Neural cell (in vitro differentiated cells): ENCODE measurements around the gene SLCO2A1. TPM values are rescaled to one million over a fixed set of nuclear protein-coding genes. Genes with fewer than 3 reads are reported as not detected.

Source experiments
- H2AFZ ChIP-seq: fragments of 200-600, 300-800 bp; sonication (generic), shearing (Covaris generic); 2 replicates; pipeline ENCODE4 v1.6.0; 2014; ENCODE audit warnings: low read depth, mild to moderate bottlenecking, antibody characterized with exemption, low read length, moderate library complexity
- H3F3A ChIP-seq: fragments of 200-600 bp; shearing (Covaris generic); 2 replicates; pipeline ENCODE4 v1.6.1; 2016; ENCODE audit warnings: mild to moderate bottlenecking, moderate library complexity, mixed read lengths, antibody characterized with exemption, low read length; ENCODE audit not compliant: insufficient read depth, poor library complexity, severe bottlenecking
- H3K27ac ChIP-seq: fragments of 200-600, 300-800 bp; sonication (generic), shearing (Covaris generic); 2 replicates; pipeline ENCODE4 v1.5.1; 2014; ENCODE audit warnings: mild to moderate bottlenecking, low read length, moderate library complexity
- H3K27me3 ChIP-seq: fragments of 300-800, 200-600 bp; sonication (generic), shearing (Covaris generic); 2 replicates; pipeline ENCODE4 v1.6.0; 2014; ENCODE audit warnings: mild to moderate bottlenecking, low read depth, low read length, moderate library complexity; ENCODE audit not compliant: insufficient read depth
- H3K36me3 ChIP-seq: fragments of 300-800, 200-600 bp; sonication (generic), shearing (Covaris generic); 2 replicates; pipeline ENCODE4 v1.5.1; 2014; ENCODE audit warnings: mild to moderate bottlenecking, antibody characterized with exemption, low read length, moderate library complexity; ENCODE audit not compliant: insufficient read depth
- H3K4me2 ChIP-seq: fragments of 300-800, 200-600 bp; sonication (generic), shearing (Covaris generic); 2 replicates; pipeline ENCODE4 v1.6.0; 2014; ENCODE audit warnings: mild to moderate bottlenecking, low read length
- H3K4me3 ChIP-seq: fragments of 300-800, 200-600 bp; sonication (generic), shearing (Covaris generic); 2 replicates; pipeline ENCODE4 v1.5.1; 2014; ENCODE audit warnings: mild to moderate bottlenecking, low read length, moderate library complexity
- H3K79me2 ChIP-seq: fragments of 200-600 bp; shearing (Covaris generic); replicated peaks from 2 replicates; pipeline ENCODE4 v1.6.0; 2014; ENCODE audit warnings: mild to moderate bottlenecking, low read length, moderate library complexity; ENCODE audit not compliant: insufficient read depth
- H3K9ac ChIP-seq: fragments of 300-800, 200-600 bp; sonication (generic), shearing (Covaris generic); 2 replicates; pipeline ENCODE4 v1.6.1; 2016; ENCODE audit warnings: mild to moderate bottlenecking, low read length, mixed read lengths
- H3K9me2 ChIP-seq: fragments of 200-600 bp; shearing (Covaris generic); 2 replicates; pipeline ENCODE4 v1.6.1; 2016; ENCODE audit warnings: mild to moderate bottlenecking, low read length, mixed read lengths; ENCODE audit not compliant: insufficient read depth
- H3K9me3 ChIP-seq: fragments of 200-600, 300-800 bp; sonication (generic), shearing (Covaris generic); 2 replicates; pipeline ENCODE4 v1.6.1; 2016; ENCODE audit warnings: mild to moderate bottlenecking, mixed run types, low read length, moderate library complexity, mixed read lengths
- H4K20me1 ChIP-seq: fragments of 200-600 bp; shearing (Covaris generic); 2 replicates; pipeline ENCODE4 v1.6.1; 2016; ENCODE audit warnings: mild to moderate bottlenecking, mixed run types; ENCODE audit not compliant: insufficient read depth
- EP300 ChIP-seq: fragments of 450-650 bp; conservative IDR thresholded peaks from 2 replicates; pipeline ENCODE4 v1.6.1; 2014; ENCODE audit warnings: antibody characterized with exemption, mild to moderate bottlenecking, moderate library complexity; ENCODE audit not compliant: poor library complexity, severe bottlenecking
- EZH2 ChIP-seq: fragments of 200-600, 300-800 bp; shearing (Covaris generic), sonication (generic); IDR thresholded peaks from 2 replicates; pipeline ENCODE4 v1.6.1; 2014; ENCODE audit warnings: antibody characterized with exemption, low read length, borderline replicate concordance, mild to moderate bottlenecking; ENCODE audit not compliant: insufficient read depth, poor library complexity, severe bottlenecking
- MXI1 ChIP-seq: fragments of 450-650 bp; conservative IDR thresholded peaks from 2 replicates; pipeline ENCODE4 v1.6.1; 2014; ENCODE audit warnings: antibody characterized with exemption, mild to moderate bottlenecking; ENCODE audit not compliant: poor library complexity, severe bottlenecking
- POLR2AphosphoS5 ChIP-seq: IDR thresholded peaks from 2 replicates; pipeline ENCODE4 v1.6.1; 2012
- RAD21 ChIP-seq: fragments of 450-650 bp; conservative IDR thresholded peaks from 2 replicates; pipeline ENCODE4 v1.6.1; 2014; ENCODE audit warnings: antibody characterized with exemption, mild to moderate bottlenecking, moderate library complexity
- SMC3 ChIP-seq: fragments of 450-650 bp; conservative IDR thresholded peaks from 2 replicates; pipeline ENCODE4 v1.6.1; 2014; ENCODE audit warnings: antibody characterized with exemption, mild to moderate bottlenecking, moderate library complexity; ENCODE audit not compliant: poor library complexity
- TAF1 ChIP-seq: IDR thresholded peaks from 2 replicates; pipeline ENCODE4 v1.6.1; 2012; ENCODE audit warnings: low read depth
- polyA plus RNA-seq: library from polyadenylated mRNA; depleted of rRNA; stranded (reverse); fragments of >200 nt; gene quantifications from 2 replicates; pipeline ENCODE4 v1.2.3, GENCODE V29; 2014
- TF ChIP-seq, protein P1 (sequence below): fragments of 450-650 bp; IDR thresholded peaks from 2 replicates; pipeline ENCODE4 v1.5.1; 2014; ENCODE audit warnings: antibody characterized with exemption, mild to moderate bottlenecking, moderate library complexity; ENCODE audit not compliant: poor library complexity, severe bottlenecking
- TF ChIP-seq, protein P2 (sequence below): IDR thresholded peaks from 2 replicates; pipeline ENCODE4 v1.6.1; 2012; ENCODE audit warnings: borderline replicate concordance

SLCO2A1 gene
- polyA plus RNA-seq, 1 donor from 2014 or later, result not detected

DNA sequence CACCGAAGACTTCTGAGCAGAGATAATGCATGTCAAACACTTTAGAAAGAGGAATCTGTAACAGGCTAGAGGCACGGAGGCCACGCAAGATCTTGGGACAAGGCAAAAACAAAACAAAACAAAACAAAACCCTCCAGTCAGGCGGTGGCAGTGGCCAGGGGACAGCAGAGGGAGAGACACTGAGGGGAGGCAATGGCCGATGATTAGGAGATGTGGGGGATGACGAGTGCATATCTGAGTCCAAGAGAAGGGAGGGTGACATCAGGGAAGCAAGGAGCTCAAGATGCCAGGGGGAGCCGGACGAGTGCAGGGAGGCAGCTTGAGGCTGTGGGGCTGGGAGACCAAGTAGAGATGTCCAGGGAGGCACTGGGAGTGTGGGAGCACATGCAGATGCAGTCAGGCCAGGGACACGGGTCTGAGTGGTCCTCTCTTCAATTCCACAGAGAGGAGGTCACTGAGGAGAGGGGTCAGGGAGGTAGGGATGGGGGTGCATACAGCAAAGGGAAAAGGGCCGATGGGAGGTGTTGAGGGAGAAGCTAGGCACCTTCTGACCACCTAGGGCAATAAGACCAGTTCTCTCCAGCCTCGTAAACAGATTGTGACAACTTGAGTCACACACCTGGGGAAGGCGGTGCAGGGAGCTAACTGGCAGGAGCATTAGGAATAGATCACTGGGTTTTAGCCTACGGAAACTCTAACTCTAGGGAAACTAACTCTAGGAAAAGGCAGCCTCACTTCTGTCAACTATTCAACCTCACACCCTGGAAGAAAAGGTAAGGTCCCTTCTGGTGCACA lies 29.6 kb downstream of the SLCO2A1 start:
- Histone ChIP-seq H3K79me2 (no peaks in the 10 kb centered on the region), H3K9me2 (no peaks in the 10 kb centered on the region), H3K36me3 (no peaks in the 10 kb centered on the region), H2AFZ (no peak overlapping the region), H3K27me3 (no peaks in the 10 kb centered on the region), H3K27ac (no peak overlapping the region), H3K9ac (no peak overlapping the region), H3F3A (no peaks in the 10 kb centered on the region), H3K4me3 (no peak overlapping the region), H4K20me1 (no peaks in the 10 kb centered on the region), H3K4me2 (no peak overlapping the region), H3K9me3 (no peaks in the 10 kb centered on the region)
- TF ChIP-seq, protein P1, sequence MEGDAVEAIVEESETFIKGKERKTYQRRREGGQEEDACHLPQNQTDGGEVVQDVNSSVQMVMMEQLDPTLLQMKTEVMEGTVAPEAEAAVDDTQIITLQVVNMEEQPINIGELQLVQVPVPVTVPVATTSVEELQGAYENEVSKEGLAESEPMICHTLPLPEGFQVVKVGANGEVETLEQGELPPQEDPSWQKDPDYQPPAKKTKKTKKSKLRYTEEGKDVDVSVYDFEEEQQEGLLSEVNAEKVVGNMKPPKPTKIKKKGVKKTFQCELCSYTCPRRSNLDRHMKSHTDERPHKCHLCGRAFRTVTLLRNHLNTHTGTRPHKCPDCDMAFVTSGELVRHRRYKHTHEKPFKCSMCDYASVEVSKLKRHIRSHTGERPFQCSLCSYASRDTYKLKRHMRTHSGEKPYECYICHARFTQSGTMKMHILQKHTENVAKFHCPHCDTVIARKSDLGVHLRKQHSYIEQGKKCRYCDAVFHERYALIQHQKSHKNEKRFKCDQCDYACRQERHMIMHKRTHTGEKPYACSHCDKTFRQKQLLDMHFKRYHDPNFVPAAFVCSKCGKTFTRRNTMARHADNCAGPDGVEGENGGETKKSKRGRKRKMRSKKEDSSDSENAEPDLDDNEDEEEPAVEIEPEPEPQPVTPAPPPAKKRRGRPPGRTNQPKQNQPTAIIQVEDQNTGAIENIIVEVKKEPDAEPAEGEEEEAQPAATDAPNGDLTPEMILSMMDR, result no peak
- TF ChIP-seq RAD21, result no peak
- no peak for TF ChIP-seq MXI1
- TF ChIP-seq, protein P2, sequence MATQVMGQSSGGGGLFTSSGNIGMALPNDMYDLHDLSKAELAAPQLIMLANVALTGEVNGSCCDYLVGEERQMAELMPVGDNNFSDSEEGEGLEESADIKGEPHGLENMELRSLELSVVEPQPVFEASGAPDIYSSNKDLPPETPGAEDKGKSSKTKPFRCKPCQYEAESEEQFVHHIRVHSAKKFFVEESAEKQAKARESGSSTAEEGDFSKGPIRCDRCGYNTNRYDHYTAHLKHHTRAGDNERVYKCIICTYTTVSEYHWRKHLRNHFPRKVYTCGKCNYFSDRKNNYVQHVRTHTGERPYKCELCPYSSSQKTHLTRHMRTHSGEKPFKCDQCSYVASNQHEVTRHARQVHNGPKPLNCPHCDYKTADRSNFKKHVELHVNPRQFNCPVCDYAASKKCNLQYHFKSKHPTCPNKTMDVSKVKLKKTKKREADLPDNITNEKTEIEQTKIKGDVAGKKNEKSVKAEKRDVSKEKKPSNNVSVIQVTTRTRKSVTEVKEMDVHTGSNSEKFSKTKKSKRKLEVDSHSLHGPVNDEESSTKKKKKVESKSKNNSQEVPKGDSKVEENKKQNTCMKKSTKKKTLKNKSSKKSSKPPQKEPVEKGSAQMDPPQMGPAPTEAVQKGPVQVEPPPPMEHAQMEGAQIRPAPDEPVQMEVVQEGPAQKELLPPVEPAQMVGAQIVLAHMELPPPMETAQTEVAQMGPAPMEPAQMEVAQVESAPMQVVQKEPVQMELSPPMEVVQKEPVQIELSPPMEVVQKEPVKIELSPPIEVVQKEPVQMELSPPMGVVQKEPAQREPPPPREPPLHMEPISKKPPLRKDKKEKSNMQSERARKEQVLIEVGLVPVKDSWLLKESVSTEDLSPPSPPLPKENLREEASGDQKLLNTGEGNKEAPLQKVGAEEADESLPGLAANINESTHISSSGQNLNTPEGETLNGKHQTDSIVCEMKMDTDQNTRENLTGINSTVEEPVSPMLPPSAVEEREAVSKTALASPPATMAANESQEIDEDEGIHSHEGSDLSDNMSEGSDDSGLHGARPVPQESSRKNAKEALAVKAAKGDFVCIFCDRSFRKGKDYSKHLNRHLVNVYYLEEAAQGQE, result no peak
- no peak for TF ChIP-seq TAF1
- no peak for TF ChIP-seq EP300
- TF ChIP-seq POLR2AphosphoS5, result no peak
- TF ChIP-seq SMC3, result no peak
- no peak for TF ChIP-seq EZH2

DNA sequence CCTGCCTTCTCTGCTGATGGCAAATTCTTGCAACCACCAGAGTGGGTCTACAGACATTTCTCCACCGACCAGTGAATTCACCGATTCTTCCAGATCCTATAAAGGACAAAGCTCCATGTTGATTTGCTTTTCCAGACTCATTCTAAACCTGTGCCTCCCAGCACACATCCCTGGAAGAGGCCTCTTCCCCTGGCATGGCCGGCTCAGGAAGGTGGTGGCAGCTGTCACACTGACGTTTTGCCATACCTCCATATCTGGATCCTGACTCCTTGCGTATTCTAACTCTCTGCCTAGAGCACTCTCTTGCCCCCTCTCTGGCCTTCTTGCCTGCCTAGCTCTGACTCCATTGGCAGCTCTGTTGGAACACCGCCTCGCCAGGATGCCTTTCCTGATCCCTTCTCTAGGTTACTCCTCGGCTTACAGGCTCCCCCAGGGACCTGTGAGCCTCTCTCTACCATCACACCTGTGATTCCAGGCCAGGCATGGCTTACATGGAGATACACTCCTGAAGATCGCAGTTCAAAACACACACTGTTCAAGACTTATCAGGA lies 31.0 kb downstream of the SLCO2A1 start:
- H3K9me3 ChIP-seq, result no peaks in the 10 kb centered on the region
- H3K4me2 ChIP-seq, result no peak overlapping the region
- H2AFZ ChIP-seq, result no peak overlapping the region
- no peaks in the 10 kb centered on the region for H3K36me3 ChIP-seq
- H3K79me2 ChIP-seq, result no peaks in the 10 kb centered on the region
- no peaks in the 10 kb centered on the region for H3K27me3 ChIP-seq
- no peak overlapping the region for H3K9ac ChIP-seq
- H3F3A ChIP-seq, result no peaks in the 10 kb centered on the region
- TF ChIP-seq, protein P2, result no peak
- no peak for TF ChIP-seq EP300
- no peaks in the 10 kb centered on the region for H4K20me1 ChIP-seq
- no peaks in the 10 kb centered on the region for H3K9me2 ChIP-seq
- H3K4me3 ChIP-seq, result no peak overlapping the region
- no peak overlapping the region for H3K27ac ChIP-seq
